ENCODE results near the gene INPP5D.

INPP5D gene

DNA sequence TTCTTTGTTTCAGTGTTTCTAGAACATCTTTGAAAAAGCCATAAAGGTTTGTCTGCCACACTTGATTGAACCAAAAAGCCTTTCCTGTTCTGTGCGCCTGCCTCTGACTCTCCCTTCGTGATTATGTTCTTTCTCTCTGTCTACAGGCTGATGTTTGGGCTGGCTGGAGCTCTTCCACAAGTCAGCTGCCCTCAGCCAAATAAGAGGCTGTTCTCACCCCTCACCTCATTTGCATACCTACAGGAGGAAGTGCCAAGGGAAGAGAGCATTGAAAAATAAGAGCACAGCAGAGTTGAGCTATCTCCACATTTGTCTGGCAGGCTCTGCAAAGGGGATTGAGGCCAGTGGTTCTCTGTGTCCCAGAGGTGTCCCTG, 15.8 kb downstream of the INPP5D start:
- no peak for DNase-seq

GRCh38 chr2:233076749-233077148, 16.6 kb downstream of the INPP5D start:
- DNase-seq: no peak

DNA sequence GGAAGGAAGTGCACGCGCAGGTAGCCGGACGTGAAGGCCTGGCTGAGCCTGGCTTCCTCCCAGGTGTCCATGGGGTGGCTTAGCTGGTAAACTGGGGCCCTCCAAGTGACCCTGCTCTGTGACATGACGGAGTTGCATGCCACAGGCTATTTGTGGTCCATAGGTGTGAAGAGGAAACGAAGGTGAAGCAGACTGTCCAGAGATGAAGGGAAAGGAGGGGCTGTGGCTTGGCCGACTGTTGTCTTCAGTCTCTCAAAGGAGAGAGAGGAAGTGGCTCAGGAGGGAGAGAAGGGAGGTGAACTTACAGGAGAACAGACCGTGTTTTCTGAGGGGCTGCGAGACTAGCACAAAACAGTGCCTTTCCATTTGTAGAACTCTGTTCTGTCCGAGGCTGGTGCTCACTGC, 19.3 kb downstream of the INPP5D start:
- no peak for DNase-seq

- DNase-seq: no peak
Measured at GRCh38 chr2:233079953-233080835, 20.1 kb downstream of the INPP5D start.

DNA sequence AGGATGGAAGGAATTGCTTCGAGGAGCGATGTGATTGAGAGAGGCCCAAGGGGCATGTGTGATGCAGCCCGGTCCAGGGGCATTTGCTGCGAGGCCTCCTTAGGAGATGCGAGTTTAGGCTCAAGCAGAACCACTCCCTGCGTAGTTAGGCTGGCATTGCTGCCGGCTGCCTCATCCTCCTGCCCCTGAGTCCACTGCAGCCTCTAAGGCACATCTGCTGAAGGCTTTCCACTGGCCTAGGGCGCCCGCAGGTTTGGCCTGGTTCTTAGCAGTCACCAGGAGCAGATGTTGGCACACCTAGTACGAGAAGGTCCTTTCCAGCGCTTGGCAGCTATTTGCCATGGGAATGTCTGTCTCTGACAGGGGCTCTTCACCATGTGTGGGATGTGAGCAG, 20.7 kb downstream of the INPP5D start:
- no peak for DNase-seq

DNA sequence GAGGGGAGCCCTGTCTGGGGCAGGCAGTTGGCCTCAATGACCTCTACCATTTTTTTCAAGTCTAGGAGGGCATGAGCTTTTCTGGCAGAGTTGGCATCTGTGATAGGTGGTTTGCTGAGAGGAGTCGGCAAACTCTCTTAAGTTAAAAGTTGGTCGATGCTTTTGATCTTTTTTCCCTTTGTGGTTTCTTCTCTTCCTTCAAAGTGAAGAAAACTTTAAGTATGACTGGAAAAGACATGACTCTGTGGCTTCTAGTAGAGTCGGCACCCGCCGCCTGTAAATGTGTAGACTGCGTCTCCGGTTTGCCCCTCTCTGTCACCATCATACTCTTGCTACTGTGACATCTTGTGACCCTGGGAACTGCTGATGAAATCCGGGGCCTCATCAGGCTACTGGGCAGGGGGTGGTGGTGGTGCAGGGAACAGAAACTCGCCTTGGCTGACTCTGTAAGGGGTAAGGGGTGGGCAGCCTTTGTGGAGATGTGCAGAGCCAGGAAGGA, 21.1 kb downstream of the INPP5D start:
- DNase-seq: no peak

DNA sequence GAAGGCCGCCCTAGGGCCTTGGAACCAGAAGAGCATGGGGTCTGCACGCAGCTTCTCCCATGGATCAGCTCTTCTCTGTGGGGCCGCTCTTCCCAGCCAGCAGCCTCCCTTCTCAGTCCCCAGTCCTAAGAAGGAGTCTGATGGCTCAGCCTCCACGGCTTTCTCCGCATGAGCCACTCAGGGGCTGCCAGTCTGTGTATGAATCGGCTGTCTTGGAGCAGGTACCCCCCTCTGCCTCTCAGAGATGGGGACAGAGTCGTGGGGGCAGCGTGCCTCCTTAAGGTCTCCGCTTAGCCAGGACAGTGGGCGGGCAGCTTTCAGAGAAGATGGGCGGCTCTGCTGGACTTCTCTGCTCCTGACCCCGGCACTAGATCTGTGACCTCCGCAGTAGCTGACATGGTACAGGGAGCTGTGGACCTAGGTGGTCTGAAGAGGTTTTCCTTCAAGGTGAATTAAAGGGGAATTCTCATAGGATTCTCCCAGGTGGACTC, 21.6 kb downstream of the INPP5D start:
- DNase-seq: no peak

DNA sequence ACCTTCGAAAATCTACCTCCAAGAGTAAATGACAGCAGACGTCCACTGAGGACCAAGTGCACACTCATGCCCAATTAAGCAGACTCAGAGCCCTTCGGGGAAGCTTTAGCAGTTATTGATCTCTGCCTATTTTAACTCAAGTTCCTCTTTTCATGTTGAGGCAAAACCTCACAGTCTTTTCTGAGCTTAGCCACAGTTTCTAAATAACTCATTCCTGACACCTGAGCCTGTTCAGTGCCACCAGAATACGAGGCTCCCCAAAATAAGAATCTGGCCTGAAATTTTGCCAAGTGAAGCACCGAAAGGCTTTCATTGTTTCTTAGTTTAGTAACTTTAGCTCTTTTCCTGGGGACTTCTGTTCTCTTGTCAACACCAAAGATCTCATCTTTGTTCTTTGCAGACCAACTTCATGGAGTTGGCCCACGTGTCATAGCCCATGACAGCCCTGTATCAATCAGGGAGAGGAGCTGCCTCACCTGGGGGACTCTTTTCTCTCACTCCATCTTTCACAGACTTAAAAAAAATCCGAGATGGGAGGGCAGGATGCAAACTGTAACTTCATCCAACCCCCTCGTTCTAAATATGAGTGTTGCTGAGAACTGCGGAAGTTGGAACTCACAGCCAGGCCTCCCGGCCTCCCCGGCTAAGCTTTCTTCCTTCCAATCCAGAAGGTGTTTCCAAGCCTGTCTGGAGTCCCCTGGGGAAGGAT, 22.2 kb downstream of the INPP5D start:
- no peak for DNase-seq

GRCh38 chr2:233082931-233083755, 23.0 kb downstream of the INPP5D start:
- DNase-seq: no peak

- no peak for DNase-seq
Measured at GRCh38 chr2:233083782-233084181, 23.6 kb downstream of the INPP5D start.

- DNase-seq: no peak
Measured at GRCh38 chr2:233084488-233084887, 24.3 kb downstream of the INPP5D start.

DNA sequence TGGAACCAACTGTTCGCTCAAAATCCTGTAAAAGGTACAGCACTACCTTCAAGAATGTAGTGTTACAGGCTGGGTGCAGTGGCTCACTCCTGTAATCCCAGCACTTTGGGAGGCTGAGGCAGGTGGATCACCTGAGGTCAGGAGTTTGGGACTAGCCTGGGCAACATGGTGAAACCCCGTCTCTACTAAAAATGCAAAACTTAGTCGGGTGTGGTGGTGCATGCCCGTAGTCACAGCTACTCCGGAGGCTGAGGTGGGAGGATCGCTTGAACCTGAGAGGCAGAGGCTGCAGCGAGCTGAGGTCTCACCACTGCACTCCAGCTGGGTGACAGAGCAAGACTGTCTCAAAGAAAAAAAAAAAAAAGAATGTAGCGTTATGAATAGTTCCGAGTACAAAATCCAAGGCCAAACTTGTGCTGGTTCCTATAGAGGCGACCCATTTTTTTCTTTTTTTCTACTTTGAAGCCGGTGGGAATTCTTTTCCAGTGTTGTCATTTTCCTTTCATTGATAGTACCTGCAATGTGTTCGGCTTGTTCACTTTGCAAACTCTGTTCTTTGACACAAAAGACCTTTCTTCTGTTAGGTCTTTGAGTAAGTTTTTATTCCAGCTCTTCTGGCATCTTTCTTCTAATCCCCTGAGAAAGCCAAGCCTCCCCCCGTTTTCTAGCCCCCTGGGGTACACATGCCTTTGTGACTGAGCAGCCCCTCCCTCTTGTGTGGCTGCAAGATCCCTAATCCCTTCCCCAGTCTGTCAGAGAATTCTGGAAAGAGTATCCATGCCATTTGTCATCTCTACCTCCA, 25.1 kb downstream of the INPP5D start:
- DNase-seq: no peak

DNA sequence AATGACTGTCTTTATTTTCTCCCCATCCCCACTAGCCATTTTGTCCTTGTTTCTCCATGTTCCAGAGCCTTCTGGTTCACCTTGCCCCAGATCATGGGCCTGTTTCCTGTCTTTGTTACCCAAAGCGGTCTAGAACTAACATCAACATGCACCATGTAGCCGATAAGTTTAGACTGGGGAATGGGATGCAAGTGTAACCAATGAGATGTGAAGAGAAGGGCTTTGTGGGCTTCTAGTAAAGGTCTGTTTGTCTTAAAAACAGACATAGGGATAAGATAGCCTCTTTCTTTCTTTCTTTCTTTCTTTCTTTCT, 25.7 kb downstream of the INPP5D start:
- no peak for DNase-seq

GRCh38 chr2:233087713-233088112, 27.6 kb downstream of the INPP5D start:
- no peak for DNase-seq

- DNase-seq: no peak
Measured at GRCh38 chr2:233088972-233089345, 28.8 kb downstream of the INPP5D start.

DNA sequence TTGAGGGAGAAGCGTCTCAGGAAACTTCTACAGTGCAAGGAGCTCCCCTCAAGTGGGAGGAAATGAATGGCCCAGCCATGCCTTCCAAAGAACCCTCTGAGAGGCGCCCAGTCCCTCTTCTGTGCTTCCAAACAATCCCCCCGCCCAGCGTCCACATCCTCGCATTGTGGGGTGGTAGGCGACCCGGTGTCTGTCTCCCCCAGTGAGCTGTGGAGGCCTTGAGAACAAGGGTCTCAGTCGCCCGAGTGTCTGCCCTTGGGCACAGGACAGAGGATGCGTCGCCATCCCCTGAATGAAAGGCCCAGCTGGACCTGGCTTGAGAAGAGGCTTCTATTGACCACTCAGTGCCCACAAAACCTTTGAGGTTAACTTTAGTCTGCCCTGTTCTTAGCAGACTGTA, 29.7 kb downstream of the INPP5D start:
- DNase-seq: no peak

GRCh38 chr2:233090879-233091278, 30.7 kb downstream of the INPP5D start:
- DNase-seq: no peak

DNA sequence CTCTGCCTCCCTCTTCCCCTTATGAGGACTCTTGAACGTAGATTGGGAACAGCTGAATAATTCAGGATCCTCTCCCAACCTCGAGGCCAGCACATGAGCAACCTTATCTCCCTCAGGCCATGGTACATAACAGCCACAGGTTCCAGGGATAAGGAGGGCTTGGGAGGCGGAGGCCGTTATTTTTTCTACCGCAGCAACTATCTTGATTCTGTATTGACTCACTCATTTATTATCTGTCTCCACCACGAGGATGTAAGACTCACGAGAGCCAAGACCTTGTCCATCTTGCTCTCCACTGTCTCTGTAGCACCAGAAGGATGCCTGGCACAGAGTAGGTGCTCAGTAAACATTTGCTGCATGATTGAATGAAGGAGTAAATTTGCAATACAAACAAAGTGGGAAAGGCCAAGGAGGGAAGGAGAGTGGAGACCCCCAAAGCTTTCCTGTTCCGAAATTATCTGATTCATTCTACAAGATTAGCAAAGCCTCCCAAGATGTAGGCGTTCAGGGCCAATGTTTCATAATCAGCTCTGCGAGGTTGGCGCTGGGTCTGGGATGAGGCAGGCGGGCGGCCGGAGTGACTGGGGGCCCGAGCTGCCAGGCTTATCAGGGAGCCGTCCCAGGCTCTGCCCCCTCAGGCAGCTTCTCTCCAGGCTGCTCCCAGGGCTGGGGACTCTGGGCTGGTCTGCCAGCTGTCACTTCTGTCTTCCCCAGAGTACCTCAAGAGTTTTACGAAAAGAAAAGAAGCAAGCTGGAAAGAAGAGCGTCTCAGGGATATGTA, 31.6 kb downstream of the INPP5D start:
- DNase-seq: no peak

DNA sequence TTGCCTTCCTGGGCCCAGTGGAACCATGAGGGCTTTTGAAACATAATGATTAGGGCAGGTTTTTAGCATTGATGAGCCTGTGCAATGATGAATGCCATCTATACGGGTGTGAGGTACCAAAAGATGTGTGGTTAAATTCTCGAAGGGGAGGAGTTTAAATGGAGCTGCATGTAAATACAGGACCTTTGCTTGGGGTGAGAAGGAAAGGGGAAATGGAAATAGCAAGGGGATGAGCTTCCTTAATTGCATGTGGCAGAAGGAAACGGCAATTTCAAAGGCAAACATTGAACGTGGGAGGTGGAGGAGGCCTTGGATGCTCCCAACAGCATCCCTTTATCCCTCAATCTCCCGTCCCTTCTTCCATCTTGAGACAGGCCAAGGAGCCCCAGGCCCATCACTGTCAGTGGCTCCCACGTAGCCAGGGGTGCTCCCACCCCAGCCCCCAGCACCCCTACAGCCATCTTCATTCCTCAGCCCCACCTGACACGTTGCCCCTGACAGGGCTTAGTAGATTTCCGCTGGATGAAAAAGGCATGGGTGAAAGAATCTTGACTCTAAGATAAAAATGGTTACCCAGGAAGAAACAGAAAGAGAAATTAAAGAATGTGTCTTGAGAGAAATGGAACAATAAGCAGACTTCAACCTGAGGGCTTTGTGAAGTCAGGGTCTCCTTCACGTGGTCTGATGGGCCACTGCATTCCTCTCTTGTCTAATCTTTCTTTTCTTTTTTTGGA, 32.5 kb downstream of the INPP5D start:
- DNase-seq: no peak

DNA sequence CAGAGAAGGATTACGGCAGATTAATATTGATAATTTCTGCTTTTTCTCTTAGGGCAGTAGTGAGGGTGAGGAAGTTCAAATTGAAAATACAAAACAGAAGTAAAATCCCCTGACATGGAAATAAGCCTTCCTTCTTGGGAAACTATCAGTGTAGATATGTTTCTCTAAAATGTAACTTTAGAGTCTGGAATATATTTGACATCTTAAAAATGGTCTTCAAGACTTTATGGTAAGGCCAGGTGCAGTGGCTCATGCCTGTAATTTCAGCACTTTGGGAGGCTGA, 33.0 kb downstream of the INPP5D start:
- no peak for DNase-seq

- DNase-seq: no peak
Measured at GRCh38 chr2:233093721-233094120, 33.6 kb downstream of the INPP5D start.

Measured in amniotic stem cell (primary cell).